ENCODE measurements around the gene CDX2. TPM values are rescaled to one million over a fixed set of nuclear protein-coding genes. Genes with fewer than 3 reads are reported as not detected.

CDX2 gene
- total and polyA plus RNA-seq, 9 donors = 0.02 to 0.26 (median 0.12) TPM; not detected in 6

GRCh38 chr13:27917121-27917947 lies 51.8 kb downstream of the CDX2 start:
- Histone ChIP-seq H3K27ac (no peak overlapping the region), H3K27me3 (no peaks in the 10 kb centered on the region), H3K36me3 (no peaks in the 10 kb centered on the region), H3K4me3 (no peak overlapping the region), H3K4me1 (ENCODE audit: insufficient read depth) (peaks cover 1% of the 10 kb centered on the region), H3K9me3 (no peaks in the 10 kb centered on the region)
- whole genome bisulfite sequencing, 3 donors = 3 to 4% (median 4%) methylated on average over 48 of the region's 48 CpGs
- intact Hi-C loops (cut with DNase I) = no loop called here
- TF ChIP-seq POLR2A (IDR thresholded peaks at IDR 0.05) (no peak), EP300 (IDR thresholded peaks at IDR 0.05) (no peak), CTCF (IDR thresholded peaks at IDR 0.05) (no peak)
- DNase-seq = no peak

- H3K4me3 ChIP-seq = no peak overlapping the region
- H3K9me3 ChIP-seq = no peaks in the 10 kb centered on the region
- peaks cover under 1% of the 10 kb centered on the region for H3K4me1 ChIP-seq (ENCODE audit: insufficient read depth)
- no peak overlapping the region for H3K27ac ChIP-seq
- H3K27me3 ChIP-seq = no peaks in the 10 kb centered on the region
- WGBS, 3 donors = 48 to 54% (median 48%) methylated on average over 10 of the region's 10 CpGs
- intact Hi-C loops (cut with DNase I) = no loop called here
- no peak for DNase-seq
- H3K36me3 ChIP-seq = no peaks in the 10 kb centered on the region
- TF ChIP-seq CTCF (IDR thresholded peaks at IDR 0.05) (no peak), POLR2A (IDR thresholded peaks at IDR 0.05) (no peak), EP300 (IDR thresholded peaks at IDR 0.05) (no peak)
These were observed 53.6 kb downstream of the CDX2 start for GRCh38 chr13:27915301-27916207.

GRCh38 chr13:27913160-27913559 lies 56.0 kb downstream of the CDX2 start:
- H3K27ac ChIP-seq = no peak overlapping the region
- TF ChIP-seq CTCF (IDR thresholded peaks at IDR 0.05) = no peak
- no peak for TF ChIP-seq EP300 (IDR thresholded peaks at IDR 0.05)
- TF ChIP-seq POLR2A (IDR thresholded peaks at IDR 0.05) = no peak
- no peaks in the 10 kb centered on the region for H3K36me3 ChIP-seq
- no peaks in the 10 kb centered on the region for H3K9me3 ChIP-seq
- H3K4me1 ChIP-seq (ENCODE audit: insufficient read depth) = no peaks in the 10 kb centered on the region
- no peaks in the 10 kb centered on the region for H3K27me3 ChIP-seq
- no peak for DNase-seq
- no peak overlapping the region for H3K4me3 ChIP-seq
- intact Hi-C loops (cut with DNase I) = no loop called here
- WGBS, 3 donors = 58 to 86% (median 76%) methylated on average over 1 of the region's 1 CpG

- Histone ChIP-seq H3K9me3 (peaks cover 0 to 5% of the 10 kb centered on the region in 2 donors), H3K27me3 (no peaks in the 10 kb centered on the region), H3K27ac (no peak overlapping the region), H3K4me1 (ENCODE audit: insufficient read depth) (no peaks in the 10 kb centered on the region), H3K36me3 (no peaks in the 10 kb centered on the region), H3K4me3 (no peak overlapping the region)
- 46 to 51% (median 51%) methylated on average over 2 of the region's 2 CpGs for WGBS, 3 donors
- no peak for DNase-seq
- intact Hi-C loops (cut with DNase I) = no loop called here
- TF ChIP-seq CTCF (IDR thresholded peaks at IDR 0.05) = no peak
- TF ChIP-seq EP300 (IDR thresholded peaks at IDR 0.05) = no peak
- TF ChIP-seq POLR2A (IDR thresholded peaks at IDR 0.05) = no peak
These were observed 57.6 kb downstream of the CDX2 start for GRCh38 chr13:27911521-27911920.

Small RNA genes lying within 50 kb of the gene (small RNA-seq; reads per million reads assigned to genes)
- not detected for gene ATP5F1EP2
- gene RN7SL272P = not detected

Other genes with a start within 250 kb of the CDX2 start
- not detected for gene GSX1, start 176.8 kb downstream of the CDX2 start, total RNA-seq
- not detected for gene GSX1, start 176.8 kb downstream of the CDX2 start, polyA plus RNA-seq
- gene PDX1, start 49.3 kb downstream of the CDX2 start, total RNA-seq = not detected
- gene PDX1, start 49.3 kb downstream of the CDX2 start, polyA plus RNA-seq = not detected
- gene URAD, start 19.4 kb upstream of the CDX2 start, total RNA-seq = not detected
- gene URAD, start 19.4 kb upstream of the CDX2 start, polyA plus RNA-seq = not detected
- gene FLT3, start 131.3 kb upstream of the CDX2 start, total RNA-seq = under 1 TPM in 6 of 7 donors, not detected in 1; 0.08 to 0.35 (median 0.15) TPM
- gene FLT3, start 131.3 kb upstream of the CDX2 start, polyA plus RNA-seq = under 1 TPM; 0.10 to 0.97 TPM
- 10 to 100 TPM; 33.8 to 40.7 (median 36.7) TPM for gene PAN3, start 169.2 kb upstream of the CDX2 start, total RNA-seq
- 10 to 100 TPM; 13.2 to 16.5 TPM for gene PAN3, start 169.2 kb upstream of the CDX2 start, polyA plus RNA-seq

All from ovary (tissue), 9 donors.